ENCODE measurements around the gene HSPB1.

DNA sequence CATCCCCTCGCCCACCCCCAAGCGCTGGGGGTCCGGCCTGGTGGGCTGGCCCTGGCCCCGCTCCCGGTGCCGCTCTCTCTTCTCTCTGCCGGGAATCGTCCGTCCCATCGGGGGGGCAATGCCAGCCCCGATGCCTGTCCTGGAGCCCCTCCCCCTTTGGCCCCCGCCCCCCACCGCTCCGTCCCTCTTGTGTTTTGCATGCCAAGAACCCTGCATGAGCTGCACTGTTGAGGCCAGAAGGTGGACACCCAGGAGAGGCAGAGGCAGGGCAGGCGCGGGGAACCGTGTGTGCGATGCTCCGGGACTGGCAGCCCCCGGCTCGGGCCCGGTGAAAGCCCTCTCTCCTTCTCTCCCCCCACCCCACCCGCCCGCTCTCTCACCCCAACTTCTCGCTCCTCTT, 22.1 kb upstream of the HSPB1 start:
- TF ChIP-seq, protein P1, sequence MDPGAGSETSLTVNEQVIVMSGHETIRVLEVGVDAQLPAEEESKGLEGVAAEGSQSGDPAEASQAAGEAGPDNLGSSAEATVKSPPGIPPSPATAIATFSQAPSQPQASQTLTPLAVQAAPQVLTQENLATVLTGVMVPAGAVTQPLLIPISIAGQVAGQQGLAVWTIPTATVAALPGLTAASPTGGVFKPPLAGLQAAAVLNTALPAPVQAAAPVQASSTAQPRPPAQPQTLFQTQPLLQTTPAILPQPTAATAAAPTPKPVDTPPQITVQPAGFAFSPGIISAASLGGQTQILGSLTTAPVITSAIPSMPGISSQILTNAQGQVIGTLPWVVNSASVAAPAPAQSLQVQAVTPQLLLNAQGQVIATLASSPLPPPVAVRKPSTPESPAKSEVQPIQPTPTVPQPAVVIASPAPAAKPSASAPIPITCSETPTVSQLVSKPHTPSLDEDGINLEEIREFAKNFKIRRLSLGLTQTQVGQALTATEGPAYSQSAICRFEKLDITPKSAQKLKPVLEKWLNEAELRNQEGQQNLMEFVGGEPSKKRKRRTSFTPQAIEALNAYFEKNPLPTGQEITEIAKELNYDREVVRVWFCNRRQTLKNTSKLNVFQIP (CRISPR knock-in tag; IDR thresholded peaks at IDR 0.05; ENCODE audit: borderline replicate concordance, low read depth), result no peak
- TF ChIP-seq, protein P2, sequence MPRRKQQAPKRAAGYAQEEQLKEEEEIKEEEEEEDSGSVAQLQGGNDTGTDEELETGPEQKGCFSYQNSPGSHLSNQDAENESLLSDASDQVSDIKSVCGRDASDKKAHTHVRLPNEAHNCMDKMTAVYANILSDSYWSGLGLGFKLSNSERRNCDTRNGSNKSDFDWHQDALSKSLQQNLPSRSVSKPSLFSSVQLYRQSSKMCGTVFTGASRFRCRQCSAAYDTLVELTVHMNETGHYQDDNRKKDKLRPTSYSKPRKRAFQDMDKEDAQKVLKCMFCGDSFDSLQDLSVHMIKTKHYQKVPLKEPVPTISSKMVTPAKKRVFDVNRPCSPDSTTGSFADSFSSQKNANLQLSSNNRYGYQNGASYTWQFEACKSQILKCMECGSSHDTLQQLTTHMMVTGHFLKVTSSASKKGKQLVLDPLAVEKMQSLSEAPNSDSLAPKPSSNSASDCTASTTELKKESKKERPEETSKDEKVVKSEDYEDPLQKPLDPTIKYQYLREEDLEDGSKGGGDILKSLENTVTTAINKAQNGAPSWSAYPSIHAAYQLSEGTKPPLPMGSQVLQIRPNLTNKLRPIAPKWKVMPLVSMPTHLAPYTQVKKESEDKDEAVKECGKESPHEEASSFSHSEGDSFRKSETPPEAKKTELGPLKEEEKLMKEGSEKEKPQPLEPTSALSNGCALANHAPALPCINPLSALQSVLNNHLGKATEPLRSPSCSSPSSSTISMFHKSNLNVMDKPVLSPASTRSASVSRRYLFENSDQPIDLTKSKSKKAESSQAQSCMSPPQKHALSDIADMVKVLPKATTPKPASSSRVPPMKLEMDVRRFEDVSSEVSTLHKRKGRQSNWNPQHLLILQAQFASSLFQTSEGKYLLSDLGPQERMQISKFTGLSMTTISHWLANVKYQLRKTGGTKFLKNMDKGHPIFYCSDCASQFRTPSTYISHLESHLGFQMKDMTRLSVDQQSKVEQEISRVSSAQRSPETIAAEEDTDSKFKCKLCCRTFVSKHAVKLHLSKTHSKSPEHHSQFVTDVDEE (CRISPR knock-in tag; IDR thresholded peaks at IDR 0.05), result no peak
- TF ChIP-seq, protein P3, sequence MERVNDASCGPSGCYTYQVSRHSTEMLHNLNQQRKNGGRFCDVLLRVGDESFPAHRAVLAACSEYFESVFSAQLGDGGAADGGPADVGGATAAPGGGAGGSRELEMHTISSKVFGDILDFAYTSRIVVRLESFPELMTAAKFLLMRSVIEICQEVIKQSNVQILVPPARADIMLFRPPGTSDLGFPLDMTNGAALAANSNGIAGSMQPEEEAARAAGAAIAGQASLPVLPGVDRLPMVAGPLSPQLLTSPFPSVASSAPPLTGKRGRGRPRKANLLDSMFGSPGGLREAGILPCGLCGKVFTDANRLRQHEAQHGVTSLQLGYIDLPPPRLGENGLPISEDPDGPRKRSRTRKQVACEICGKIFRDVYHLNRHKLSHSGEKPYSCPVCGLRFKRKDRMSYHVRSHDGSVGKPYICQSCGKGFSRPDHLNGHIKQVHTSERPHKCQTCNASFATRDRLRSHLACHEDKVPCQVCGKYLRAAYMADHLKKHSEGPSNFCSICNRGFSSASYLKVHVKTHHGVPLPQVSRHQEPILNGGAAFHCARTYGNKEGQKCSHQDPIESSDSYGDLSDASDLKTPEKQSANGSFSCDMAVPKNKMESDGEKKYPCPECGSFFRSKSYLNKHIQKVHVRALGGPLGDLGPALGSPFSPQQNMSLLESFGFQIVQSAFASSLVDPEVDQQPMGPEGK (CRISPR knock-in tag; IDR thresholded peaks at IDR 0.05; ENCODE audit: borderline replicate concordance), result no peak
- TF ChIP-seq CSDC2 (CRISPR knock-in tag; IDR thresholded peaks at IDR 0.05) (no peak), ARNTL (CRISPR knock-in tag; IDR thresholded peaks at IDR 0.05; ENCODE audit: borderline replicate concordance, low read depth) (no peak), ZNF70 (CRISPR knock-in tag; IDR thresholded peaks at IDR 0.05) (no peak), ZFP30 (CRISPR knock-in tag; IDR thresholded peaks at IDR 0.05) (no peak), ESRRG (CRISPR knock-in tag; IDR thresholded peaks at IDR 0.05) (no peak), ZNF565 (CRISPR knock-in tag; conservative IDR thresholded peaks at IDR 0.05; ENCODE audit: low read depth) (no peak)
- TF ChIP-seq, protein P4, sequence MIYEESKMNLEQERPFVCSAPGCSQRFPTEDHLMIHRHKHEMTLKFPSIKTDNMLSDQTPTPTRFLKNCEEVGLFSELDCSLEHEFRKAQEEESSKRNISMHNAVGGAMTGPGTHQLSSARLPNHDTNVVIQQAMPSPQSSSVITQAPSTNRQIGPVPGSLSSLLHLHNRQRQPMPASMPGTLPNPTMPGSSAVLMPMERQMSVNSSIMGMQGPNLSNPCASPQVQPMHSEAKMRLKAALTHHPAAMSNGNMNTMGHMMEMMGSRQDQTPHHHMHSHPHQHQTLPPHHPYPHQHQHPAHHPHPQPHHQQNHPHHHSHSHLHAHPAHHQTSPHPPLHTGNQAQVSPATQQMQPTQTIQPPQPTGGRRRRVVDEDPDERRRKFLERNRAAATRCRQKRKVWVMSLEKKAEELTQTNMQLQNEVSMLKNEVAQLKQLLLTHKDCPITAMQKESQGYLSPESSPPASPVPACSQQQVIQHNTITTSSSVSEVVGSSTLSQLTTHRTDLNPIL (CRISPR knock-in tag; IDR thresholded peaks at IDR 0.05; ENCODE audit: low read depth), result no peak
